ENCODE results near the gene SOX18. TPM values are rescaled to one million over a fixed set of nuclear protein-coding genes. Genes with fewer than 3 reads are reported as not detected.
A peak's percentile ranks its signal among the peaks of the same experiment; 100 is the strongest.

SOX18 gene
- total RNA-seq, 1 experiment from 2014 or later: not detected

DNA sequence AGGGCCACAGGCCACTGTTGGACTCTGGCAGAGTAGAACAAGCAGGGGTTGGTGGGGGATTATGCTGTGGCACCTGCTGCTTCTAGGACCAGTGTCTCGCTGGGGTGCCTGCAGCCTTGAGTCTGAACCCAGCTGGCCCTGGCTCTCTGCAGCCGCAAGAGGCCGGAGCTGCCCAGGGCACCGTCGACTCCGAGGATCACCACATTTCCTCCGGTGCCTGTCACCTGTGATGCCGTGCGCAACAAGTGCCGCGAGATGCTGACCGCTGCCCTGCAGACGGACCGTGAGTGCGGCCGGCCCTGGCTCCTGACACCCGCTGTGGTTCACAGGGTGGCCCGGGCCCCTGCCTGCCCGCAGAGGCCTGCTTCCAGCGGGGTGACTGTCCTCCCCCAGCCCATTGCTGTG is 19.8 kb upstream of the SOX18 start:
- DNase-seq (ENCODE audit: low spot score): no peak

GRCh38 chr20:64068386-64069208 is 19.2 kb upstream of the SOX18 start:
- DNase-seq (ENCODE audit: low spot score): no peak

DNA sequence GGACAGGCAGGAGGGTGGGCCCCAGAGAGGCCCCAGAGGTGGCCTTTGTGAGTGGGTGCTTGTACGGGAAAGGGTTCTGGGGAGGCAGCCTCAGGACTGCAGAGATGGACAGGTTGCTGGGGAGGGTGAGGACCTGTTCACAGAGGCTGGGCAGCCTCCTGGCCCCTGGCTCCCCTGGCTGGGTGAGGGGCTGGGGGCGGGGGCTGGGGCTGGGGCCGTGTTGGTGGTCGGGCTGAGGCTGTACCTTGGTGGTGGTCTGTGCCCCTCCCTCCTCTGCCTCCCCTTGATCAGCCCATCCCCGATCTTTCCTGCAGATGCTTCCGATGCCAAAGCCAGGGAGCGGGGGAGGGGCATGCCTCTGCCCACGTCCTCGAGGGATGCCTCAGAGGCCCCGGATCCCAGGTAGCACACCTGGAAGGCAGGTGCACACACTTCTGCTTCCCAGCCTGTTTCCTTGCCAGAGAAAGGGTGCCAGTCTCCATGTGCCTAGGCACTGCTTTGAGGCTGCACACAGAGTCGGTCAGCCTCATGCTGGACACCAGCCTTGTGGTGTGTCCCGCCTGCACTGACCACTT is 18.4 kb upstream of the SOX18 start:
- DNase-seq (ENCODE audit: low spot score): no peak

DNA sequence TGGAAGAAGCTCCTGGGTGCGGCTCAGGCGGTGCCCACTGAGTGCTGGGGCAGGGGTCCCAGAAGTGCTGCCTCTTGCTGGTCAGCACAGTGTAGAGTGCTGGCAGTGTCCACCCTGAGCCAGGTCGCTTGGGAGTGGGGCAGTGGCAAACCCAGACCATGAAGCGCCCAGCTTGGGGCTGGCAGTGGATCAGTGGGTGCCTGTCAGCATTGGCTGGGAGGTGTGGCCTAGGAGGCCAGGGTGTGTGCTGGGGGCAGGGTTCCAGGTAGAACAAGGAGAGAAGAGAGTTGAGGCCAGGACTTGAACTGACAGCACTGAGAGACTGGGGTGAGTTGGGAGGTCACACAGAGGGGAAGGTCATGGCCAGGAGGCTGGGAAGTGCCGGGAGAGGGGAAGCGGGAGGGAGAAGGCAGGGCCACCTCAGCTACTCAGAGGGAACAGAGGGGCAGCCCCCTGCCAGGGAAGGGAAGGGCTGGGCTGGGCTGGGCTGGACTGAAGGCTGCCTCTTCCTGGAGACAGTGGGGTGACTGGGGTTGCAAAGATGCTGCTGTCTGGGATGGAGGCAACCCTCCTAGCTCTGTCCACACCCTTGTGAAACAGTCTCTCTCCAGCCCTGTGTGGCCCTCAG is 17.7 kb upstream of the SOX18 start:
- DNase-seq (ENCODE audit: low spot score): no peak

- DNase-seq (ENCODE audit: low spot score): no peak
These were observed 16.5 kb upstream of the SOX18 start for GRCh38 chr20:64065974-64066343.

DNA sequence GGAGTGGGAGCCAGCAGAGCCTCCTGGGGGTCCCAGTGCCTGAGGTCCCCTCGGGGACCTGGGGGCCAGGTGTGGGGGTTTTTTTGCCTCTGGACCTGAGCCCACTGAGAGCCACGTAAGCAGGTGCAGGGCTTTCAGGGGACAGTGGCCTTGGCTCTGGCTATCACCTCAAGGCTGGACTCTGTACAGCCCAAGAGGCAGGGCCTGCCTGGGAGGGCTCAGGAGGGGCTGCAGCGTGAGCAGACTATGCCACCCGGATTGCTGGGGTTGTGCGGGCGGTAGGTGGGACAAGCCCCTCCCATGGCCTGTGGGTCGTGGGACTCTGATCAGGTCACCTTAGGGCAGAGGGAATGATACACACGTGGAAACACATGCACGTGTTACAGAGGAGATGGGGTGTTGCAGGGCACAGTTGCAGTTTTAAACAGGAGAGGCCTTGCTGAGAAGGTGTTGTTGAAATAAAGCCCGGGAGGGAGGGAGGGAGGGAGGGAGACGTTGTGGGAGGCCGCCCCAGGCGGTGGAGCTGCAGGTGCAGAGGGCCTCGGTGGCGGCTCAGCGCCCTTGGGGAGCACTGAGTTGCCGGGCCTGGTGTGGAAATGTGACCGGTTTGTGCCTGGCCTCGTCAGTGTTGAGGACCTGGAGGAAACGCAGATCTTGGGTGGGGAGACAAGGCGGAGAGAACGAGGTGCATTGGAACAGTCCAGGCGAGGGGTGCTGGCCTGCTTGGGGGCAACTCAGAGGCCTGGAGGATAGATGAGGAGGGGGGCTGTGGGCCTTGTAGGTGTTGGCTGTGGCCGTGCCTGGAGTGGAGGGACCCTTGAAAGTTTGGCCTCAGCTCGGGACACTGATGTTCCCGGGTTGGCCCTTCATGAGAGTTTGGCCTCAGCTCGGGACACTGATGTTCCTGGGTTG is 15.9 kb upstream of the SOX18 start:
- DNase-seq (ENCODE audit: low spot score): no peak

- no peak for DNase-seq (ENCODE audit: low spot score)
These were observed 14.8 kb upstream of the SOX18 start for GRCh38 chr20:64064145-64064698.

DNA sequence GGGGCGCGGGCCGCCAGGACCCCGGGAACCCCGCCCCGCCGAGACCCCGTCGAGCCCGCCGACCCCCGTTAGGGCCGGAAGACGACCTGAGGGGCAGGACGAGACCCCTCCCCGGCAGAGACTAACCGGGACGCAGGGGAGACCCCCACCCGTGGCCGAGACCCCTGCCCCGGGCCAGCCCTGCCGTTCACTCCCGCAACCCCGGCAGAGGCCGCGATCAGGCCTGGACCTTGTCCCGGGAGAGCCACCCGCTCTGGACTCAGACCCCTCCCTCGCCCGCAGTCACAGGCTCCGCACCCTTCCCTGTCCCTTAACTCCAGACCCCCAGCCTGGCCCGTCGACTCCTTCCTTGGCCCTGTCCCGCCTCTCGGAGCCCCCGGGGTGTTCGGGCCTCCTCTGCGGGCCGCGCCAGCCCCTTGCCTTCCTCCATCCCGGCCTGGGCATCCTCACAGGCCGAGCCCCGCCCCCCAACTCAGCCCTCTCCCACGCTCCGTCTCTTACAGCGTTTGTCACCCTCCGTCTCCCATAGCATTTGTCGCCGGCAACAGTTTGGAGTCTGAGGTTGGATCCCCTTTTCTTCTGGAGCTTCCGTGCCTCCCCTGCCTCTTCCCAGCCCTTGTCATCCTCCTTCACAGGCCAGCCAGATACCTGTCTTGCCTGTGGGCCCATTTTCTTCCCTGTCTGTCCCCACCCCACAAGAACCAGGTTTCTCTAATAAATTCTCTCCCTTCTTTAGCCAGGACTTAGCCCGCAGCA is 14.1 kb upstream of the SOX18 start:
- DNase-seq (ENCODE audit: low spot score): no peak

DNA sequence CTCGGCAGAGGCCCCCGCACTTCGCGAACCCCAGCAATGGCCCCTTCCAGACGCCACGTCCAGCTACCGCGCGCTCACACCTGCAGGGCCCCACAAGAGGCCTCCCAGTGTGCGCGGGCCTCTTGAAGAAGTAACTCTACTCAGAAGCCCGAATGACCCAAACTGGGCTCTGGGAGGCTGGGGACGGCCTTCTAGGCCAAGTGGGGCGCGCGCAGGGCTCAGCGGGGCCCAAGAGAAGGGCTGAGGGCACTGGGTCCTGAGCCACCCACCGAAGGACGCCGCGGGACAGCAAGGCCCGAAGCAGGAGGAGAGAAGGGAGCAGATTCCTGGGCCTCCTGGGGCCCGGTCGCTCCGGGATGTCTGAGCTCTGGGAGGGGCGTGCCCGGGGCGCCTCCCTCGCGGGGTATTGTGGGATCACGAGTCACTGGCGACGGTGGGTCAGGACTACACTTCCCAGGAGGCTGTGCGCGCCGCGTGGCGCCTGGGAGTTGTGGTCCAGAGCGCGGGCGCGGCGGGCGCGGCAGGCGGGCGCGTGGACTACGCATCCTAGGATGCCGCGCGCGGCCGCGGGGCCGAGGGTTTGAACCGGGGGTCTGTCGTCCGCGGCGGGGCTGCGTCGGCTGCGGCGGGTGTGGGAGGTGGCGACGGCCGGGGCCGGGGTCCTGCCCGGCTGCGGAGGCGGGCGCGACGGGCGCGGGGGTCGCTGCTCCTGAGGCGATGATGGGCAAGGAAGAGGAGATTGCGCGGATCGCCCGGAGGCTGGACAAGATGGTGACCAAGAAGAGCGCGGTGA is 13.4 kb upstream of the SOX18 start, which contains the start of gene TCEA2:
TCEA2 (plus strand) TSS at position 603 of the 793 bp plus-strand sequence; CDS start at position 718, 115 bp downstream.
- peak; percentile 71 for DNase-seq (ENCODE audit: low spot score)

DNA sequence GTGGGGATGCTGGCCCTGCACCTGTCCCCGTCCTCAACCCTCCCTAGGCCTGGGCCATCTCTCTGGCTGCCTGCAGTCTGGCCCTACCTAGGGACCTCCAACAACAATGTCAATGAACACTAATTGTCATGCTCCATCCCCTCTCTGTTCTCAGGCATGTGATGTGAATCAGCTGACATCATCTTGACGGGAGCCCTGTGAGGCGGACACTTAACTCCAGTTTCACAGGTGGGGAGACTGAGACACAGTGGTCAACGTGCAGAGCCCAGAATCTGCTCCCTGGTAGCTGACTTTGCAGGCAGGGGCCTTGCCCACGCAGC is 12.8 kb upstream of the SOX18 start:
- DNase-seq (ENCODE audit: low spot score): no peak

DNA sequence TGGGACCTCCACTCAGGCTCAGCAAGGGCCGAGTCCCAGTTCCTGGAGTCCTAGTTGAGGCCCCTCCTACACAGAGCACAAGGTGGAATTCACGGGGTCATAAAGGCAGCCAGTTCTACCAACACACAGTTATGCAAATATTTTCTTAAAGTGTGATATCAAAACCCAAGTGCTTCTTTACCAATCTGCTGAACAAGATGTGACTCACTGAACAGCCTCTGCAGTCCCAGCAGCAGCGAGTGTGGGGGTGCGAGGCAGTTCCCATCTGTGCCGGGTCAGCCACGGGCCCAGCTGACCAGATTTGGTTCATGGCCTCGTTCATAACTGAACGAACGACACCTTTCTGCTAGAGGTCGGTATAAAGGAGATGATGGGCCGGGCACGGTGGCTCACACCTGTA is 9.1 kb upstream of the SOX18 start:
- no peak for DNase-seq (ENCODE audit: low spot score)

DNA sequence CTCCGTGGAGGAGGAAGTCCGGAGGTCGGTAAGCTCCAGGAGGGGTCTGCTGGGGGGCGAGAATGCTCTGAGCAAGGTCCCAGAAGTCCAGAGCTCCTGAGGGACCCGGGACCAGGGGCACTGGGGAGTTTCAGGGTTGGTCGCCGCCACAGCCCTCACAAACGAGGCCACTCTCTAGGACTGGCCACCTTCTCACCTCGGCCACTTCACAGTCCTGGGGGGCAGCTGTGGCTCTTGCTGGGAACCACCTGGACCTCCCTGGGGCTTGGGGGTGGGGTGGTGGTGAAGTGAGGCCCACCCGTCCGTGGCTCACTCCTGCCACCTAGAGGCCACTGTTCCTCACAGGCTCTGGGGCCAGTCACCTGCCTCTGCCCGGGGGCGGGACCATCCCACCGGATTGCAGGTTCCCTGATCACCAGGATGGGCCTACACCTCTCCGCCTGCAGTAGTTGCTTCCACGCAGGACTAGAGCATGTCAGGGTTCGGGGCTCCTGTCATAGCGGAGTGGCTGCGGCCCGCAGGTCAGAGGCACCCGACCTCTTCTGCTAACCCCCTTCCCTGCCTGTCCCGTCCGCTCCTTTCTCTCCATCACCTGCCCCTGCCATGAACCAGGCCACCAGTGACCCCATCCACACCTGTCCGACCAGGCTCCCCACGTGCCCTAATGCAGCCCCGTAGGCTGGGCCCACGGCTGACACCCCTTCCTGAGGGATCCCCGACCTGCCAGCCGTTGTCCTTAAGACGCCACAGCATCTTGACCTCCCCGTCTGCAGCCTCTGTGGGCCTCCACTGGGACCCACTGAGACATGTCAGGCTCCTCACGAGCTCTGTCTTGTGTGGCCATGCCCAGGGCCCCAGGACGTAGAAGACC is 8.4 kb upstream of the SOX18 start:
- DNase-seq (ENCODE audit: low spot score): peak; percentile 90

GRCh38 chr20:64056889-64057627 is 7.6 kb upstream of the SOX18 start:
- DNase-seq (ENCODE audit: low spot score): no peak

DNA sequence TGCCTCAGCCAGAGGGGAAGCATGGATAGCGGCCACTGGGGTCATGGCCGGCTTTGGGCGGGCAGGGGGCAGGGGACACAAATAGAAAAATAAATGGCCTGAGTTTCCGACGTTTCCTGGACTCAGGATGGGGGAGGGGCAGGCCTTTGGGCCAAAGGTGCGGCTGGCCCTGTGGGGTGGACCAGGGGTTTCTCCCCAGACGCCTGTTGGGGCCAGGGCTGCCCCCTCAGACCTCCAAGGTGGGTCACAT is 7.1 kb upstream of the SOX18 start:
- no peak for DNase-seq (ENCODE audit: low spot score)

GRCh38 chr20:64055893-64056638 is 6.6 kb upstream of the SOX18 start:
- no peak for DNase-seq (ENCODE audit: low spot score)

- no peak for DNase-seq (ENCODE audit: low spot score)
These were observed 6.0 kb upstream of the SOX18 start for GRCh38 chr20:64055396-64055892.

- DNase-seq (ENCODE audit: low spot score): peak; percentile 45
These were observed 4.6 kb upstream of the SOX18 start for GRCh38 chr20:64053841-64054661.

Measured in HT-29 (cell line).